ENCODE data around the gene ADO. TPM values are rescaled to one million over a fixed set of nuclear protein-coding genes. Genes with fewer than 3 reads are reported as not detected.

The ADO gene
- total RNA-seq = 24.4 and 27.9 TPM in 2 replicates

GRCh38 chr10:62804356-62805230 is at the start of gene ADO:
Gene ADO (plus strand): TSS chr10:62804720. CDS start chr10:62805060, 340 bp downstream.

GRCh38 chr10:62816331-62817120 is 12.0 kb downstream of the ADO start, which contains the start of gene EGR2:
Gene EGR2 (minus strand): TSS chr10:62816366. CDS start chr10:62816029, 337 bp downstream.

Other genes with a start within 250 kb of the ADO start
- 0.33 and 0.76 TPM in 2 replicates for gene EGR2, start 11.6 kb downstream of the ADO start, total RNA-seq